ENCODE results near the gene SERF2. TPM values are rescaled to one million over a fixed set of nuclear protein-coding genes. Genes with fewer than 3 reads are reported as not detected.
A peak's percentile ranks its signal among the peaks of the same experiment; 100 is the strongest.

The SERF2 gene
- total RNA-seq, 1 experiment from 2014 or later: 358 TPM

DNA sequence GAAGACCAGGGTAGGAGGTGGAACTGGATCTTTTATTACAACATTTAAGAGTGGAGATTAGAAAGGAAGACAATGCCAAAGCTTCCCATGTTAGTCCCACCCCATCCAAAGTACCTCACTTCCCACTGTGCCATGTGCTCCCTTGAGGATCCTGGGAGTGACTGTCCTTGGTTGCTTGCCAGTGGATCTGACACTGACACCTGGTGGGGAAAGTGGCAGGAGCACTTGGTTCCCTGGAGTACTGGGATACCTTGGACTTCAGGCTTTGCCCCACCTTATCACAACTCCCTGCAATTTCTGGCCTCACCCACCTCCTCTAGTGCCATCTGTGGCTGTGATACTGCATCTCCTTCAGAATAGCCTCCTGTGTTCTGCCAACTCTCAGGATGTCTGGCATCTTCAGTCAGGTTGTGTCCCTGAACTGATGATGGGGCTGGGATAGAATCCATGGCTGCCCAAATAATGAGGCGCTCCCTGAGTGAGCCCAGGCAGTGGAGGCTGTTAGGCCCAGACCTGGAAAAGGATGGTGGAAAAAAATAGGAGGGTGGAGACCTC lies 16.6 kb upstream of the SERF2 start:
- Mint-ChIP-seq H3K27me3 (ENCODE audit: unreplicated experiment) (no peaks in the 10 kb centered on the region), H3K4me1 (ENCODE audit: low read depth, unreplicated experiment) (no peaks in the 10 kb centered on the region), H3K4me3 (ENCODE audit: low read depth, unreplicated experiment) (peak overlapping the region; percentile 74), H3K9me3 (ENCODE audit: low read depth, unreplicated experiment) (no peaks in the 10 kb centered on the region), H3K36me3 (ENCODE audit: insufficient read depth, unreplicated experiment) (peaks cover 51% of the 10 kb centered on the region), H3K27ac (ENCODE audit: unreplicated experiment) (peak overlapping the region; percentile 79)
- no peak for TF ChIP-seq CTCF (IDR thresholded peaks at IDR 0.05; ENCODE audit: unreplicated experiment)
- DNase-seq: peak; percentile 49
- intact Hi-C loops (cut with micrococcal nuclease; ENCODE audit: unreplicated experiment): no loop called here
- no TSS peak for BruUV-seq (replicated peaks)
- CTCF ChIA-PET: interaction anchor here (0.6 kb wide), 1 partner anchor 631 kb away, joined by 3 read pairs; no protein-coding TSS in a partner anchor

- BruUV-seq (replicated peaks): no TSS peak
- intact Hi-C loops (cut with micrococcal nuclease; ENCODE audit: unreplicated experiment): no loop called here
- no peak for DNase-seq
- Mint-ChIP-seq H3K4me1 (ENCODE audit: low read depth, unreplicated experiment) (no peaks in the 10 kb centered on the region), H3K9me3 (ENCODE audit: low read depth, unreplicated experiment) (no peaks in the 10 kb centered on the region), H3K36me3 (ENCODE audit: insufficient read depth, unreplicated experiment) (peaks cover 51% of the 10 kb centered on the region), H3K27ac (ENCODE audit: unreplicated experiment) (peak overlapping the region; percentile 79), H3K4me3 (ENCODE audit: low read depth, unreplicated experiment) (peak overlapping the region; percentile 74), H3K27me3 (ENCODE audit: unreplicated experiment) (no peaks in the 10 kb centered on the region)
- TF ChIP-seq CTCF (IDR thresholded peaks at IDR 0.05; ENCODE audit: unreplicated experiment): no peak
- CTCF ChIA-PET: interaction anchor here (0.6 to 0.8 kb wide), 3 partner anchors 14 to 630 kb away, joined by 3 to 6 read pairs (median 3); no protein-coding TSS in a partner anchor
Observed at GRCh38 chr15:43776101-43776717, 15.9 kb upstream of the SERF2 start.

- H3K4me3 Mint-ChIP-seq (ENCODE audit: low read depth, unreplicated experiment): peak within 1 kb of the TSS; percentile 74
- peak; percentile 71 for DNase-seq
- TF ChIP-seq CTCF (IDR thresholded peaks at IDR 0.05; ENCODE audit: unreplicated experiment): no peak
- intact Hi-C loops (cut with micrococcal nuclease; ENCODE audit: unreplicated experiment): no loop called here
- H3K9me3 Mint-ChIP-seq (ENCODE audit: low read depth, unreplicated experiment): no peaks in the 10 kb centered on the region
- no TSS peak for BruUV-seq (replicated peaks)
- peaks cover 49% of the 10 kb centered on the region for H3K36me3 Mint-ChIP-seq (ENCODE audit: insufficient read depth, unreplicated experiment)
- CTCF ChIA-PET: interaction anchor here (0.6 to 0.8 kb wide), 4 partner anchors 14 to 1037 kb away, joined by 3 to 9 read pairs (median 4); no protein-coding TSS in a partner anchor
- H3K27me3 Mint-ChIP-seq (ENCODE audit: unreplicated experiment): no peaks in the 10 kb centered on the region
- peak within 1 kb of the TSS; percentile 79 for H3K27ac Mint-ChIP-seq (ENCODE audit: unreplicated experiment)
- no peaks in the 10 kb centered on the region for H3K4me1 Mint-ChIP-seq (ENCODE audit: low read depth, unreplicated experiment)
Observed at GRCh38 chr15:43776718-43777266, 15.3 kb upstream of the SERF2 start, which contains the start of gene ELL3. Gene ELL3 (minus strand): TSS chr15:43776966. CDS start chr15:43776901, 65 bp downstream.

GRCh38 chr15:43777267-43777914 lies 14.7 kb upstream of the SERF2 start:
- CTCF ChIA-PET: interaction anchor here (0.6 to 0.8 kb wide), 4 partner anchors 13 to 1036 kb away, joined by 3 to 9 read pairs (median 4); no protein-coding TSS in a partner anchor
- peak overlapping the region; percentile 74 for H3K4me3 Mint-ChIP-seq (ENCODE audit: low read depth, unreplicated experiment)
- DNase-seq: peak; percentile 76
- no peaks in the 10 kb centered on the region for H3K9me3 Mint-ChIP-seq (ENCODE audit: low read depth, unreplicated experiment)
- H3K36me3 Mint-ChIP-seq (ENCODE audit: insufficient read depth, unreplicated experiment): peaks cover 47% of the 10 kb centered on the region
- intact Hi-C loops (cut with micrococcal nuclease; ENCODE audit: unreplicated experiment): no loop called here
- no peaks in the 10 kb centered on the region for H3K4me1 Mint-ChIP-seq (ENCODE audit: low read depth, unreplicated experiment)
- BruUV-seq (replicated peaks): TSS peak; percentile 51
- H3K27me3 Mint-ChIP-seq (ENCODE audit: unreplicated experiment): no peaks in the 10 kb centered on the region
- H3K27ac Mint-ChIP-seq (ENCODE audit: unreplicated experiment): peak overlapping the region; percentile 33
- peak; percentile 29 for TF ChIP-seq CTCF (IDR thresholded peaks at IDR 0.05; ENCODE audit: unreplicated experiment)

Measured in Calu3 (cell line).